ENCODE data around the gene CLSTN2.

CLSTN2 gene

DNA sequence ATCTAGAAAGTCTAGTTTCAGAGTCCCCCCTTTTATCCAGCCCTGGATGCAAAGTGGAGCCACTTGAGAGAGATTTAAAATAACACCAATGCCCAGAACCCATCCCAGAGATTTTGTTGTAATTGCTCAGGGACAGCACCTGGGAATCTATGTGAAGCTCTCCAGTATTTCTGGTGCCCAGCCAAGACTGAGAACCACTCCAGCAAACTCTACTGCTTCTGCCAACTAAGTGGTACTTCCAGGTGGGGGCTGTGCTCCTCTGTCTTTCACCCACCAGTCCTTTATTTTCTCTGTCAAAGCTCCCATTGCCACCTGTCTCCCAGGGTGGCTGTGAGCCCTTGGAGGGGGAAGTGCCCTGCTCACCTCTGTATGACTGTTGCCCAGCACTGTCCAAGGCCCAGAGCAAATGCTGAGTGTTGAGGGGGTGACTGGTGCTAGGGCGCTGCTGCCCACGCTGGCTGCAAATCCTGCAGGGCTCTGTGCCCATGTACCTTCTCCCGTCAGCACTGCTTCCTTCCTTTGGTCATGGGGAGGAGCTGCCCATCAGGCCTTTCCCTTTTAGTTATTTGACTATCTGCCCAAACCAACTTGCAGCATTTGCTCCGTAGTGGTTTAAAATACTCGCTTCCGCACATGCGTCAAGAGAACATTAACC is 9.4 kb downstream of the CLSTN2 start:
- no peak for DNase-seq

DNA sequence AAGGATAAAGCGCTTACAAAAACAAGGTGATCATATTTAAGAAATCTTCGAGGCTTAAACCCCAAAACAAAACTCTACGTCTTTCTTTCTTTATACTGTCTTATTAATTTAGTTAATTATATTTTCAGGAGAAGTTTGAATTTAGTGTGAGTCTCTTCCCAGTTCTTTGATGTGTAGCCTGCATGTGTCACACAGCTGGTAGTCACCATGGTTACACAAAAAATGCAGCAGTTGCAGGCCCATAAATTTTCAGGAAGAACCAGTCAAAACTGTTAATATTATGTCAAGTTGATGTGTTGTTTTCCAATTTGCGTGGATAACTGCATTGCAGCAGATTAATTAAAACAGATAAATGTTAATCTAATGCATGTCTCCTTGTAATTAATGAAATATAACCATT is 10.4 kb downstream of the CLSTN2 start:
- no peak for DNase-seq

DNA sequence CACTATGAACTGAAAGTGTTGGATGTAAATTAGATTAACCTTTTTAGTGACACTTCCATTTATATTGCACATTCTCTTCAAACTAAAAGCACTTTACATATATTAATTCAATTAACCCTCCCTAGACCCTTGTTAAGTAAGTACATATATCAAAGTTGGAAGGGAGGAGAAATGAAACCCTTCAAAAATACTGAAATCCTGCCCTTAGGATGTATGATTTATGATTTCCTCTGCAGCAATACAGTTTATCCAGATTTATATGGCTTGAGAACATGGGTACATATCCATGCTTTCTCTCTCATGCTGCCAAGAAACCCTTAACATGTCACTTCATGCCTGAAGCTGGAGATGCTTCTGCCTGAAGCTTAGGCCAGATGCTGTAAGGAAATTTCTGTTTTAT is 11.0 kb downstream of the CLSTN2 start:
- no peak for DNase-seq

DNA sequence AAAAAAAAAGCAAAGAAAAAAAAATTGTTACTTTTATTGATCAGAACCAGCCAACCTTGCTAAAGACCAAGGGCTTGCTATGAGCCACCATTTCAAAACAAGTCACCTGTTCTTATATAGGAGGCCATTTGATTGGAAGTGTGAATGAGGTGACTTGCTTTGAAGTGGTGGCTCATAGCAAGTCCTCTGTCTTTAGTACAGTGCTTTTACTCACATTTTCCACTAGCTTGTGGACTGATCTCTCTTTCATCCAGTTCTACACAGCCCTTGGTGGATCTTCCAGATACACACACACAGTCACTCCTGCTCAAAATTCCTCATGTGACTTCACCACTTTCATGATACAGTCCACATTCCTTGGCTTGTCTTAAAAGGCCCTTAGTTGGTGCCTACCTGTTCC is 13.5 kb downstream of the CLSTN2 start:
- DNase-seq = no peak

DNA sequence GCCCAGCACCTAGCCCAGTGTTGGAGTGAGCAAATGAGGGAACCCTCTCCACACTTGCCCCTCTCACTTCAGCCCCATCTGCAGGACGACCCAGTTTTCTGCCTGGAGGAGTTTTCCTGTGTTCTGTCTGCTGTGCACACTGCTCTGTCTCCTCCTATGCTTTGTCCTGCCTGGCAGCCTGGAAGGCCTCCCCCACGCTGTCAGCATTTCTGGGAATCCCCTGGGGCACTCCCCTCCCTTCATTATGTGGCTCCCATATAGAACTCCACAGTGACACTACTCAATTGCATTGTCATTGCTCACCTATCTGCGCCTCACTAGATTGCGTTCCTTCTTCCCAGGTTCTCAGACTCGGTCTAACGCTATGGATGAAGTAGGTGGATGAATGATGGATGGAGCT is 13.9 kb downstream of the CLSTN2 start:
- DNase-seq = no peak

DNA sequence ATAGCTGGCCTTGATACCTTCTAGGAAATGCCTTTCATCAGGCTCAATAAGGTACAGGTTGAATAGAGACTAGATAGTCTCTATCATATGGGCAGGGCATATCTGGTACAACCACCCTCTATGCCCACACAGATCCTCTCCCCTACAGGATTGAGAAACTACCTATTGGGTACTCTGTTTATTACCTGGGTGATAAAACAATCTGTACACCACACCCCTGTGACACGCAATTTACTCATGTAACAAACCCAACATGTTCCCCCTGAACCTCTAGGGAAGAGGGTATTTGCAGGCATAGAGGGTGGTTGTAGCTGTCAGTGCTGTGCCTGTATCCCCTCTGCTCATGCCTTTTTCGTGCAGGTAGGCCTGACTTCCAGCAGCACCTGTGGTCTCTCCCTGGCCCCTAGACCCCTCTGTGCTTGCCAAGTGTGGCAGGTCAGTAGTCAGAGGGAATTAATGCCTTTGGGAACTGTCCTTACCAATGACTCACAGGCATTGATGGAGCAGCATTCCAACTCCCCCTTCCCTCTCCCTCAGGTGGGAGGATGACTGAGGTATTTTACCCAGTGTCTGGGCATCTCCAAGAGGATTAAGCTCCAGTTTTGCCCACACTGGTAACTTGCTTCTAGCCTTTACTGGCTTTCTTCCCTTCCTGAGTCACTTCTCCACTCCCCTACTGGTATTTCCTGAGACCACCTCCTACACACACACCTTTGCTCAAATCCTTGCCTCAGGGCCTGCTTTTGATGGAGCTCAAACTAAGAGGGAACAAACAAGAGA is 18.3 kb downstream of the CLSTN2 start:
- DNase-seq = no peak

DNA sequence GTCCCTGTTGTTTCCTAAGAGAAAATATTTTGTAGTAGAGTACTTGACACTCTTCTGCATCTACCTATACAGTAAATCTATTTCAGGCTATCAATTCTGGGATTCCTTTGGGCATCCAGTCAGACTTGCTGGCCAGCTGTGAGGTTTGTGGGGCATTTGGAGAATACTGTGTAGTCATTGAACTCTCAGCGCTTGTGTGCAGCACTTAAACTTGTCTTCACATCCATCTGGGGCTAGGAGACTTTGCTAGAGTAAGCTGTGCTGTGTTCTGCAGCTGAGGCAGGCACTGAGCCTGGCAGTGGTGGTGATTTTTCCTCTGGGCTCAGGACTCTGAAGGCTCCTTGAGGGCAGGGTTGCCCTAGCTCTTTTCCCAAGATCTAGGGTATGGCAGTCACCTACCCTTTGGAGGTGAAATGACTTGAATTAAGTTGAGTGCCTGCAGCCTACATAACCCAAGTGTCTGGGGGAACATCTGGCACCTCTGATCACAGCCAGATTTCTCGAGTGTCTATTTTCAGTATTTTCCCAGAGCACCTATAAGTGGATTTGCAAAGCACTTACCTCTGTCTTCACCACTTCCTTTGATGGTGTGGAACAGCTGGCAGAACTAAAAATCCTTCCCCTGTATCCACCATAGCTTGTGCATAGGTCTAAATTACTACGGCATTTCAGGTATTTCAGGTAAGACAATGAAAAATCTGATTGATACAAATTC is 19.3 kb downstream of the CLSTN2 start:
- DNase-seq = no peak

DNA sequence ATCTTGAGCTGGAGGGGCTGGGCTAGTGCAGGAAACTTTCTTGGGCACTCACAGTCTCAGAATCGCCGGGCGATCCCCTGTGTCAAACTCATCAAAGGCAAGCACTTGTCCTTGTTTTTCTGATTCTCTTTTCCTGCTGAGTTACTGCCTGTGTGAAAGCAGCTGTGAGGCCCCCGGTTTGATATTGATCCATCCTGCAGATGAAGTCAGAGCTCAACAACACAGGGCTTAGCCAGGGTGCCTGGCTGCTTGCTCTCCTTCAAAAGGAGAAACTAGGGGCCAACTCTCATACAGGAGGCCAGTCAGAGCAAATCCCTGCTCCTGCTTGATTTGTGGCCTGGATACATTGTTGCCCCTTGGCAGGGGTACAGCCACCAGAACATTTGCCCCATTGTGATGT is 22.9 kb downstream of the CLSTN2 start:
- no peak for DNase-seq

DNA sequence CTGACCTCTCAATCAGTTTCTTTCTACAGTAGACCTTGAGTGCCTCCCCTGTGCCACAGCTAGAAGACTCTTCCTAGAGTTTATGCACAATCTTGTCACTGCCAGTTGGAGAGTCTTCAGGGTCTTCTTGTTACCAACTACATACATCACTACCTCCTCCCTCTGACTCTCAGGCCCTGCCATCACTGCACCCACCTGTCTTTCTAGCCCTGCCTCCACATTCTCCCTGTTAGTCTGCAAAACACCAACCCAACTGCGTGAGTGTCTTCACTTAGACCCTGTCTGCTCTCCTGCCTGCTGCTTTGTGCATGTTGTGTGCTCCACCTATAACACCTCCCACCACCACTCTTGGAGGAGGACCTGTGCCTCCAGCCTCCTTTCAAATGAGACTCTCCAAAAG is 34.4 kb downstream of the CLSTN2 start:
- DNase-seq = no peak

DNA sequence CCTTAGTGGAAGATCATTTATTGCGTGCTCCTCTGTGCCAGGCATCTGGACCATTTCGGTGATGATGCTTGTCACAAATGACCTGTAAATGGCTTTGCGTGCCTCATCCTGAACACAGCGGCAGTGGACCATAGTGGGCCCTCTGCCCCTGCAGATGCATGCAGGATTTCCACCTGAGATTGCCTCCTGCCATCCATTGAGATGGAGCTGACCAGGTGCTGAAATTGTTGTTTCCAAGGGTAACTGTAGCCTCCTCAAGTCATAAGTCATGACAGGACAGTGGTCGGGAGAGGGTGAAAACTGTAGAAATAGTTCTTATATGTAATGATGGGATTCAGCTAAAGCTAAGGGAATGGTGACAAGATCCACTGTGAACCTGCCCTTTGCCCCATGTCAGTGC is 35.5 kb downstream of the CLSTN2 start:
- DNase-seq = no peak

DNA sequence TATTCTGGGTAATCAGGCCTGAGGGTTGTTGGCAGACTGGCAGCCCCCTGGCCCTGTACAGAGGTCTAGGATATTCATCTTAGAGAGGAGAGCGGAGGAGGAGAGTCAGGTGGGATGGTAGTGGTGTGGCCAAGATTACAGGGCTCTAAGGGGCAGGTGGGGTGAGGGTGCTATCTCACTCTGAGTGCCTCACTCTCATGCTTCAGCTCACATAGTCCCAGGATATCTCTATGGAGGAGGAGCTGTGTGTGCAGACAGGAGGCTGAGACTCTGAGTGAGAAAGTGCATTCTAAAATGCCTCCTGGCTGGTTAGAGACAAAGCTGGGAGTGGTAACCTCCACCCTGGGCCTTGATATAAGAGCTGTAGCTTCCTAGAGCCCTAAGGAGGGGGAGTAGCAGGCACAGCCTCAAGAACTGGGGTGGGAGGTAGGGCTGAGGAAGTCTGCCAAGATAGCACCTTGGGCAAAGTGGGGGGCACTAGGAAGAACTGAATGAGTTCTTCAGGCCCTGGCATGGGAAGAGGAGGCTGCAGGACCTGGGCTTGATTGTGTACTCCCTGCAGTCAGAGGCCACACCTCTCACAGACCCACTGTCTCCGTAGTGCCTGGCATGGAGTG is 39.9 kb downstream of the CLSTN2 start:
- no peak for DNase-seq

DNA sequence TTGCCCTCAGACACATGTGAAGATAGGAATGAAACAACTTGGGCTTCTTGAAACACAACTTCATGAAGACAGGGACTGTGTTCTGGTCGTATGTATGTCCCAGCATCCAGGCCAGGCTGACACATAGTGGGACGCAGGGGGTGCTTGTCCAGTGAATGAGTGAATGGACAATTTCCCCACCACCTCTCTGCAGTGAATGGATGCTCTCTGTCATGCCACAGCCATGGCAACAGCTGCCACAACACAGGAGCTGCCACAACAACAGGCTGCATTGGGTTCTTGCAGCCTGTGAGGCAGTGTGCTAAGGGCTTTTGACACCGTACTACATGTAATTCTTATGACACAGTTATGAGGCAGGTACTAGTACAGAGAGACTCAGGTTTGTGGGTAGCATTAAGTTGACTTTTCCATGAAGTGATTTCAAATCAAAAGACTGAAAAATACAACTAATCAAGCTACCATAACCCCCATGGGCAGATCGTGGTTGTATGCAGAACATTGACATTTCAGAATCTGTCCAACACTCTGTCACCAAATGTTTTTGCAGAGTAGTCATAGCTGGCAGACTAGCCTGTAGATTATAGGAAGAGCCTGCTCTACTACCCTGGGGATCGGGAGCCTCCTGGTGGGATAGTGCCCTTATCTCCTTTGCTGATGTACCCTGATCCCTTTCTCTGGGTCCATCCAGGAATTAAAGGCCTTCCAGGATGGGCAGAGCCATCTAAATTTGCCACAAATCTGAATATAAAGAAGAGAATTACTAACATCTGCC is 40.8 kb downstream of the CLSTN2 start:
- no peak for DNase-seq

DNA sequence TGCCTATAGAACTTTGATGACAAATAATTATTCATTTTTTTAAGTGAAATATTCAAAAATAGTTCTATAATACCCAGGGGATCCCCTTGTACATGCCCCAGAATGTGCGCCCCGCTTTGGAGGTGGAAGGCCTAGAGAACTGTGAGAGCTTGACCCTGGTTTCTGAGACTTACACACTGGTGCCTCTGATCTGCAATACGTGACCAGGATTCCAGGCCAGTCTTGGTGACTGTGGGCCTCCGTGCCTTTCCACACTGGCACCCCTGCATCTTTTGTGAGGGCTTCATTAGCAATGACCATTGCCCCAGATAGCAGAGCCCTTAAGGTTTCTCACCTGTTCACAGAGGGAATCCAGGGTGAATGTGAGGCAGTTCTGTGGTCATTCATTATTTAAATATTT is 44.0 kb downstream of the CLSTN2 start:
- DNase-seq = no peak

DNA sequence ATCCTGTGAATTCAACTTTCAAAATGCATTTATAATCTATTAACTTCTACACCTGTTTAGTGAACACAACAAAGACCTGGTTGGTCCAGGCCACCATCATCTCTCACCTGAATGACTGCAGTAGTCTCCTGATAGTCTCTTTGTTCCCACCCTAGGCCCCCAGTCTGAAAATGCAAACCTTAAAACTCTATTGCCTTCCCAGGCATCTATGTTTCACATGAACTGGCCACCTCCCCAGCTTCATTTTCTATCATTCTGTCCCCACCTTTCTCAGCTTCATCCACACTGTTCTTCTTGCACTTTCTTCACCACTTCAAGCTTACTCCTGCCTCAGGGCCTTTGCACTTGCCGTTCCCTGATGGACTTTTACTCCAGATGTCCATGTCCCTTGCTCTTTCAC is 45.0 kb downstream of the CLSTN2 start:
- no peak for DNase-seq

DNA sequence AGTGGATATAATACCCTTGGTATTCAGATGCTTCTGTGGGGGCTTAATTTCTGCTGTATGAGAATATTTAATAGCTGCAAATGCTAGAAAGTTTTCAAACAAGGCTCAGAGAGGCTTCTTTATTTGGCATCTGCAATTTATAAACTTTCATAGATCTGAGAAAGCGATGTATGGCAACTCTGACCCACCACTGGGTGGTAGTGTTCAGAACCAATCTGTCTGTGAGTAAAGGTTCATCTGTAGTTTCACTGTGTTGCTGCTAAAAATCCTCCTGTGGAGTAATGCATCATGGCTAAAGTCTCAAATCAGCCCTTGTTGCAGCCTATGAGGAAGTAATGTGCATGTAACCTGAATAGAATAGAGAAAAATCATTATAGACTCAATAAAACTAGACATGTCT is 47.4 kb downstream of the CLSTN2 start:
- no peak for DNase-seq

DNA sequence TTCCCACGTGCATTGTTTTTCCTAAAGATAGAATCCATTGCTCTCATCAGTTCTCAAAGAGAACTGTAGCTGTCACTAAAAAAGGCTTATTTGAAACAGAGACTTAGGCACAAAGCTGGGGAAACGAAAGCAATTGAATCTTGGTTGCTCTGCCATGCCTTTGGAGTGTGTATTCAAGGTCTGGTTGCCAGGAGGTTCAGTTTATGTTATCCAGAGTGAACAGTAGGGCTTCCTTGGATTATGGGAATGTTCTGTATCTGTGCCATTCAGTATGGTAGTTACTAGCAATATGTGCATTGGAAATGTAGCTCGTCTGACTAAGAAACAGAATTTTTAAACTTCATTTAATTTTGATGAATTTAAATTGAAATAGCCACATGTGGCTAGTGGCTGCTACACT is 50.6 kb downstream of the CLSTN2 start:
- no peak for DNase-seq

DNA sequence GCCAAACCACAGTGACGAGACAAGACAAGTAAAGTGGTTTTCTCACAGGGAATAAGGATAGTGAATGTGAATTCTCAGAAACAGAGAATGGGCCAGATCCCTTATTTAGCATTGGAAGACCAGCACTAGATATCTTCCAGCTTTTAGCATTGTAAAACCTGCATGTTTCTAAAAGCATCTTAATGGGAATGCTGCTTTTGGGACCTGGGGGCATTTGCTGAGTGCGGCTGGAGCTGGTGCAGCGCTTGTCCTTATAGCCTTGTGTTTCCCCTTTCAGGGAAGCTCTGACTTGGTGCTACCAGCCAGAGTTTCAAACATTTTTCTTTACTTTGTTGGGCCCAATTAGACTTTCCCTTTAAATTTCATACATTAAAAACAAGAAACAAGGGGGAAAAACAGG is 52.9 kb downstream of the CLSTN2 start:
- no peak for DNase-seq

DNA sequence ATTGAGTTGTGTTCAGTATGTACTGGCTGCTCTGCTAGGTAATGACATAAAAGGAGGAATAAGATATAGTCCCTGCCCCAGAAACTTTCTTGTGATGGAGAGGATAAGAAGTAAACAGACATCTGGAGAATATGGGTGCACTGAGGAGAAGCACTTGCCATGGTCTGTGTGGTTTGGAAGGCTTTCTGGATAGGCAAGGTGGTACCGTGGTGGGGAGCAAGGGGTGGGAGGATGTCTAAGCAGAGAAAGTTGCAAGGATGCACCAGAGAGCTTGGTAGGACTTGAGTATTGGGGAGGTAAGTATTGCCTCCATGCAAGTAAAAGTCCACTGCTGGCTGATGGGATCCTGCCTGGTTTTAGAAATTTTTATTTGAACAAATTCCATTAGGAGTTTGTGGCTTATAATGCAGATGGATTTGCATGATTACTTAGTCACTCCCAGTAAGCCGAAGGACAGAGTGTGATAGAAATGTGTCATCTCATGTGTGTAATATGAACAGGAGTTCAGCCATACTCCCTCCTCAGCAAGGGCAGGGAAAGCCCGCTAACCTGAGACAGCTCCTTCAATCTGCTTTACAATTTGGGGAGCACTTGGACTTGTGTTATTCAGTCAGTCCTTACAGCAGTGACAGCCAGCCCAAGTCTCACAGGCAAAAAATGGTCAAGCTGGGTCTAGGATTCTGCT is 53.6 kb downstream of the CLSTN2 start:
- DNase-seq = no peak

DNA sequence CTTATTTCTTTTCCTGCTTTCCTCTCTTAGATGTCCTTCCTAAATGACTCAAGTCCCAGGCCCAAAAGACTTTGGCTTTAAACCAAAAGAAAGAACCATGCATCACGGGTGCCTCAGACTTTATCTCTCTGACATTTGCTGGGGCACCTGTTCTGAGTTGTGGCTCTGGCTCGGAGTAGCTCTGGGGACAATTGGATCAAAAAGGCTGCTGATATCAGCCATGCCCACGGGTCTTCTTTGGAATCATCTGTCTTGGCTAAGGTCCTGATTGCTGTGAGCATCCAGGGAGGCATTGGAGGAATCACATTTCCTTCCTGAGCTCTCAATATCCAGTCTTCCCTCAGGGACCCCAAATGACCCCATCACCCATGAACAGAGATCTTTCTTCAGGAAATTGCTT is 59.9 kb downstream of the CLSTN2 start:
- DNase-seq = no peak

DNA sequence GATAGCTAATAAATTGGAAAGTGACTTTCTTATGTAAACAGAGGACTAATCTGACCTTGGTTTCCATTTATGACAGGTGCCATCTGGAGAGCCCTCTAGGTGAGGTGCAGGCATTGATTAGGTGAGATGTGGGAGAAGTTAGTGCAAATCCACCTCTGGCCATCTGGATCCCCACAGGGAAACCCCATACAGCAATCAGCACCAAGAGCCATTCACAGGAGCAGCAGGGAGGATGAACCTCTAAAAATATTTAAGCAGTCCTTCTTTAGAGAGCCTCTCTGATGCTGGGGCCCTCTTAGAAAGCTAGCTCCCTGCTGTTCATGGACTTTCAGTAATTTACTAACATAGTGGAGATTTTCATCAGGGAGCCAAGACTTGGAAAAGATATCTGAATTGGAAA is 69.3 kb downstream of the CLSTN2 start:
- no peak for DNase-seq

DNA sequence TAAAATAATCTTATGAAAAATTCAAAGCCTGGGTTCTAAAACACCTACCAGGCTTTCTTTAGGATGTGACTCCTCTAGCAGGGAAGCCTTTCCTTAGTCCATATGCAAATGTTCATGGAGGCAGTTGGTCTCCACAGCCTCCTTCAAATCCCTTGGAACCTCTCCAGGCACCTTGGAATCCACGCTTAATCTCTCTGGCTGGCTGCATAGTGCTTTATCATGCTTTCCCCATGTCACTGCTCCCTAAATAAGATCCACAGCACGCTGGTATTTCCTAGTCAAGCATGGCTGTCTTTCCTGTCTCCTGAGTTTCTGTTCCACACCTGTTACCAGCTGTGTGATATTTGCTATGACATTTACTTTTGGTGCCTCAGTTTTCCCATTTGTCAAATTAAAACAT is 71.3 kb downstream of the CLSTN2 start:
- DNase-seq = no peak

DNA sequence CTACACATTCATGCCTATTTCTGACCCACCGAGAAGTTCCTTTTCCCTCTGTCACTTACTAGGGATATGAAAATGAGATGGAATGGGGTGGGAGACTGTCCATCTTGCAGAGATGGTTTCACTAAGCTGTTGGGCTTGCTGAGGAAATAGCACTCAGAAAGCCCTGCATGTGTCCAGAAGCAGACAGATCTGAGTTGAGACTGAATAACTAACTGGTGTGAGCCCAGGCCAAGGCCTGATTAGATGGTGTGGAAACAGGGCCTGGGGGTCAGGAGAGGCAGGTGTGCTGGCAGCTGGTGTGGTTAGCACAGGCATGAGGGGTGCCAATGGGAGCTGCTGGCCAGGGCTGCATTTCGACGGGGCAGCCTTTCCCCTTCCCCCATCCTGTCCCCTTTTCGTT is 72.1 kb downstream of the CLSTN2 start:
- DNase-seq = no peak
